HepG2 (cell line): ENCODE data around the gene DISP1. TPM values are rescaled to one million over a fixed set of nuclear protein-coding genes. Genes with fewer than 3 reads are reported as not detected.
A peak's percentile ranks its signal among the peaks of the same experiment; 100 is the strongest.

Source experiments
- ATAC-seq: fragments of 200-7000 bp; cut with Tn5 transposase; 3 replicates; pipeline ENCODE4 v1.9.1; 2020; ENCODE audit warnings: mild to moderate bottlenecking, moderate library complexity
- BruUV-seq: library from RNA; stranded (reverse); fragments of 400-500 nt; replicated peaks from 2 replicates; lab custom pipeline; 2021; lab: Mats Ljungman, UMichigan
- CTCF ChIA-PET: fragments of 300-600 bp; formaldehyde crosslinking; extraction: SDS; loops from one replicate; lab custom pipeline; 2021; ENCODE audit warnings: low total read pairs, inconsistent platforms, low intra/inter-chr PET ratio; lab: Yijun Ruan, JAX
- POLR2A ChIA-PET: fragments of 350-600 bp; sonication (Branson Sonifier 250); formaldehyde crosslinking; loops from one replicate; lab custom pipeline; 2020; ENCODE audit warnings: antibody characterized with exemption, inconsistent platforms; lab: Yijun Ruan, JAX
- DNase-seq: peaks from one replicate; pipeline ENCODE4 v3.0.0-alpha.2; 2015; ENCODE audit warnings: low spot score
- FAIRE-seq: peaks from 3 replicates; lab custom pipeline; 2011; peaks lifted over from hg19 to GRCh38; lab: Jason Lieb, UNC
- H2AFZ ChIP-seq: one replicate; pipeline ENCODE4 v1.6.1; 2011; ENCODE audit warnings: low read length, inconsistent platforms
- H3K27ac ChIP-seq: fragments of 300-600 bp; 3 replicates; pipeline ENCODE4 v1.8.0; 2011; ENCODE audit warnings: mixed run types, mild to moderate bottlenecking, mixed read lengths, low read length, inconsistent platforms; ENCODE audit not compliant: insufficient read depth; ENCODE audit errors: extremely low read length
- H3K27me3 ChIP-seq, 2 experiments: fragments of 200-600 bp in 1 of 2; 2 replicates in 1 of 2; 3 replicates in 1 of 2; pipeline versions ENCODE4 v1.6.0 to v1.8.0; 2011; ENCODE audit warnings: low read length in 2 of 2, mild to moderate bottlenecking in 2 of 2, moderate library complexity in 2 of 2, inconsistent platforms in 1 of 2; ENCODE audit not compliant: insufficient read depth in 2 of 2, control insufficient read depth in 1 of 2
- H3K36me3 ChIP-seq, 2 experiments: fragments of 200-600 bp in 1 of 2; replicated peaks in 1 of 2; 2 replicates in 1 of 2; 3 replicates in 1 of 2; pipeline versions ENCODE4 v1.5.1 to v1.8.0; 2011; ENCODE audit warnings: low read length in 2 of 2, inconsistent platforms in 1 of 2; ENCODE audit not compliant: insufficient read depth in 2 of 2, control insufficient read depth in 1 of 2
- H3K4me1 ChIP-seq: 2 replicates; pipeline ENCODE4 v1.5.1; 2012; ENCODE audit warnings: low read length, inconsistent platforms; ENCODE audit not compliant: insufficient read depth
- H3K4me2 ChIP-seq: 2 replicates; pipeline ENCODE4 v1.6.0; 2011; ENCODE audit warnings: low read depth, low read length, inconsistent platforms
- H3K4me3 ChIP-seq, 3 experiments: fragments of 200-600 bp in 1 of 3; sonication (generic), shearing (Covaris generic) in 1 of 3; replicated peaks in 1 of 3; 2 replicates each; pipeline ENCODE4 v1.5.1; 2011 to 2016; ENCODE audit warnings: low read length in 3 of 3, inconsistent platforms in 2 of 3, low read depth in 2 of 3, mild to moderate bottlenecking in 2 of 3, control low read depth in 1 of 3, mixed read lengths in 1 of 3; ENCODE audit not compliant: insufficient read depth in 1 of 3
- H3K79me2 ChIP-seq: one replicate; pipeline ENCODE4 v1.6.1; 2011; ENCODE audit warnings: low read length, inconsistent platforms; ENCODE audit not compliant: insufficient read depth
- H3K9ac ChIP-seq: 2 replicates; pipeline ENCODE4 v1.6.0; 2011; ENCODE audit warnings: mild to moderate bottlenecking, low read depth, low read length, inconsistent platforms; ENCODE audit not compliant: insufficient read depth
- H3K9me3 ChIP-seq: 2 replicates; pipeline ENCODE4 v1.5.1; 2012; ENCODE audit warnings: mild to moderate bottlenecking, low read length
- H4K20me1 ChIP-seq: 2 replicates; pipeline ENCODE4 v1.6.0; 2011; ENCODE audit warnings: inconsistent platforms, mild to moderate bottlenecking, low read length, moderate library complexity; ENCODE audit not compliant: insufficient read depth
- ADNP ChIP-seq: sonication (generic); formaldehyde crosslinking; IDR thresholded peaks from 2 replicates; pipeline ENCODE4 v1.4.0; 2020; ENCODE audit warnings: missing genetic modification reagents
- AHDC1 ChIP-seq: sonication (generic); formaldehyde crosslinking; IDR thresholded peaks from 2 replicates; pipeline ENCODE4 v1.5.1; 2020; ENCODE audit warnings: mild to moderate bottlenecking, missing genetic modification reagents, borderline replicate concordance
- BORCS8-MEF2B ChIP-seq: sonication (generic); formaldehyde crosslinking; IDR thresholded peaks from 2 replicates; pipeline ENCODE4 v1.8.0; 2022; ENCODE audit warnings: mild to moderate bottlenecking, missing genetic modification reagents
- ELF4 ChIP-seq: sonication (generic); formaldehyde crosslinking; IDR thresholded peaks from 2 replicates; pipeline ENCODE4 v1.5.0; 2020; ENCODE audit warnings: missing genetic modification reagents, mild to moderate bottlenecking, moderate library complexity, borderline replicate concordance
- EP300 ChIP-seq, 3 experiments: sonication (generic) in 1 of 3; formaldehyde crosslinking in 1 of 3; IDR thresholded peaks; 2 replicates each; pipeline versions ENCODE4 v1.5.1 to v1.6.1; 2011 to 2020; ENCODE audit warnings: low read depth in 2 of 3, low read length in 2 of 3, borderline replicate concordance in 1 of 3, improper control_type of control experiment in 1 of 3, mild to moderate bottlenecking in 1 of 3, missing genetic modification reagents in 1 of 3, moderate library complexity in 1 of 3
- FOXA3 ChIP-seq: IDR thresholded peaks from 2 replicates; pipeline ENCODE4 v1.6.1; 2016; ENCODE audit warnings: missing genetic modification reagents, missing compliant biosample characterization
- GLI4 ChIP-seq: sonication (generic); formaldehyde crosslinking; IDR thresholded peaks from 2 replicates; pipeline ENCODE4 v1.5.1; 2020; ENCODE audit warnings: missing genetic modification reagents, mild to moderate bottlenecking, moderate library complexity, borderline replicate concordance
- IRF2 ChIP-seq: IDR thresholded peaks from 2 replicates; pipeline ENCODE4 v1.6.1; 2018; ENCODE audit warnings: missing genetic modification reagents, missing compliant biosample characterization
- SMAD1 ChIP-seq: sonication (generic); formaldehyde crosslinking; IDR thresholded peaks from 2 replicates; pipeline ENCODE4 v1.4.0; 2020; ENCODE audit warnings: missing genetic modification reagents, low read depth, mild to moderate bottlenecking, borderline replicate concordance
- ZNF333 ChIP-seq: sonication (generic); formaldehyde crosslinking; IDR thresholded peaks from 2 replicates; pipeline ENCODE4 v1.4.0; 2020; ENCODE audit warnings: mild to moderate bottlenecking, missing genetic modification reagents, borderline replicate concordance
- ZNF615 ChIP-seq: sonication (generic); formaldehyde crosslinking; IDR thresholded peaks from 2 replicates; pipeline ENCODE4 v1.5.0; 2020; ENCODE audit warnings: mild to moderate bottlenecking, missing genetic modification reagents, borderline replicate concordance
- ZNF644 ChIP-seq: IDR thresholded peaks from 2 replicates; pipeline ENCODE4 v1.6.1; 2016; ENCODE audit warnings: low read depth
- ZNF781 ChIP-seq: sonication (generic); formaldehyde crosslinking; IDR thresholded peaks from 2 replicates; pipeline ENCODE4 v1.5.1; 2020; ENCODE audit warnings: borderline replicate concordance, mild to moderate bottlenecking, missing genetic modification reagents; ENCODE audit errors: not compliant biosample characterization
- WGBS: methylation state at CpG from one replicate; pipeline ENCODE4 v1.1.6; 2017; ENCODE audit warnings: low lambda C conversion rate; 5-methylcytosine and 5-hydroxymethylcytosine counted together
- in situ Hi-C: cut with HindIII; loops from 2 replicates; pipeline ENCODE4 v1.10.0; 2017; ENCODE audit warnings: low pct_unique_long_range_greater_than_20kb; ENCODE audit not compliant: extremely low pct_ligation_motif_present
- intact Hi-C: fragments of 100-400 bp; cut with micrococcal nuclease; formaldehyde crosslinking; loops from one replicate; pipeline ENCODE4 v1.10.0; 2022; ENCODE audit not compliant: unreplicated experiment
- polyA plus RNA-seq, 8 experiments: library from polyadenylated mRNA; depleted of rRNA in 3 of 8; stranded (reverse) in 7 of 8; unstranded in 1 of 8; fragments of >200 nt; fragmentation: Illumina TruSeq in 4 of 8; extraction: Trizol in 4 of 8; gene quantifications; 2 replicates each; pipeline versions ENCODE4 v1.2.1 to v1.2.3, GENCODE V29; 2011 to 2016; ENCODE audit warnings: low read depth in 4 of 8, missing spikeins in 1 of 8, mixed read lengths in 1 of 8; ENCODE audit not compliant: insufficient read depth in 1 of 8
- total RNA-seq, 5 experiments: library from RNA; depleted of rRNA; stranded (reverse); fragments of >200 nt; fragmentation: Illumina TruSeq; extraction: Trizol; gene quantifications; 2 replicates each; pipeline ENCODE4 v1.2.3, GENCODE V29; 2016; ENCODE audit warnings: low read depth in 1 of 5

DISP1 gene
- total and polyA plus RNA-seq, 2 of the 13 experiments (the other 11 are each of a cell fraction or from before 2014, with no cell fraction given), result 1.9 to 2.0 TPM

GRCh38 chr1:222801067-222801466 is 13.8 kb upstream of the DISP1 start:
- Histone ChIP-seq H3K27ac (no peak overlapping the region), H2AFZ (no peak overlapping the region), H3K36me3 (no peaks in the 10 kb centered on the region), H3K4me3 (no peak overlapping the region), H4K20me1 (no peaks in the 10 kb centered on the region), H3K9me3 (no peaks in the 10 kb centered on the region), H3K79me2 (no peaks in the 10 kb centered on the region), H3K27me3 (no peaks in the 10 kb centered on the region; a peak in 1 of 5 replicates), H3K9ac (no peak overlapping the region), H3K4me2 (no peak overlapping the region), H3K4me1 (peaks cover 26% of the 10 kb centered on the region)
- POLR2A ChIA-PET, result no interaction called here
- intact Hi-C loops (no loop called here), in situ Hi-C loops (no loop called here)
- TF ChIP-seq GLI4 (CRISPR knock-in tag), result no peak
- no peak for TF ChIP-seq BORCS8-MEF2B (CRISPR knock-in tag)
- TF ChIP-seq ZNF333, result no peak
- TF ChIP-seq ZNF781 (CRISPR knock-in tag), result no peak
- no peak for TF ChIP-seq ZNF644
- no peak for TF ChIP-seq ADNP (CRISPR knock-in tag)
- TF ChIP-seq ZNF615, result no peak
- no peak for TF ChIP-seq SMAD1 (CRISPR knock-in tag)
- no peak for TF ChIP-seq ELF4 (CRISPR knock-in tag)
- 23% methylated on average over 4 of the region's 4 CpGs for WGBS
- no TSS peak for BruUV-seq
- FAIRE-seq (no peak), ATAC-seq (no peak), DNase-seq (no peak)
- CTCF ChIA-PET, result no interaction called here

- FAIRE-seq (peak; percentile 78), ATAC-seq (peak; percentile 16; the same call in 2 of the 3 replicates), DNase-seq (no peak)
- H3K4me1 ChIP-seq, result peaks cover 58% of the 10 kb centered on the region
- H3K4me3 ChIP-seq, result no peak overlapping the region; a peak in 1 of 6 replicates
- H3K27ac ChIP-seq, result peak overlapping the region; percentile 16
- intact Hi-C loops (no loop called here), in situ Hi-C loops (no loop called here)
- H3K36me3 ChIP-seq, result no peaks in the 10 kb centered on the region
- 44% methylated on average over 4 of the region's 4 CpGs for WGBS
- no peak overlapping the region for H3K9ac ChIP-seq
- ChIA-PET POLR2A (interaction anchor here (0.7 kb wide), 1 partner anchor 14 kb away, joined by 4 read pairs; no protein-coding TSS in a partner anchor), CTCF (no interaction called here)
- peak overlapping the region; percentile 59 for H3K4me2 ChIP-seq
- no peak overlapping the region for H2AFZ ChIP-seq
- H3K27me3 ChIP-seq, result no peaks in the 10 kb centered on the region; a peak in 1 of 5 replicates
- H3K9me3 ChIP-seq, result no peaks in the 10 kb centered on the region
- peaks cover 7% of the 10 kb centered on the region for H3K79me2 ChIP-seq
- H4K20me1 ChIP-seq, result no peaks in the 10 kb centered on the region
- BruUV-seq, result no TSS peak
- TF ChIP-seq AHDC1 (no peak), EP300 (IDR thresholded peaks at IDR 0.05; ENCODE audit: low read depth in 2 of 2, low read length in 2 of 2) (peak in 1 of 2 experiments; percentile 42; a peak in 1 of 4 replicates), EP300 (CRISPR knock-in tag; IDR thresholded peaks at IDR 0.05; ENCODE audit: borderline replicate concordance) (no peak), FOXA3 (CRISPR knock-in tag) (peak; percentile 37; the same call in 1 of the 2 replicates), IRF2 (CRISPR knock-in tag) (0 out of 2 replicates have a peak, but pooled peaks have one; percentile 15)
These were observed 3.2 kb upstream of the DISP1 start for GRCh38 chr1:222811671-222812070.
